ACC112 (cell line): Measurements from ENCODE around the gene SLC1A3.

ENCODE experiments used
- H2AFZ ChIP-seq: fragments of 200-600 bp; sonication (generic); one replicate; pipeline ENCODE4 v1.6.0; 2017; ENCODE audit warnings: antibody characterized with exemption, low read length; ENCODE audit not compliant: unreplicated experiment
- H3K27ac ChIP-seq: fragments of 200-600 bp; sonication (generic); 2 replicates; pipeline ENCODE4 v1.5.1; 2014; ENCODE audit warnings: low read depth, mild to moderate bottlenecking, antibody characterized with exemption, low read length, moderate library complexity
- H3K27me3 ChIP-seq: fragments of 200-600 bp; sonication (generic); 2 replicates; pipeline ENCODE4 v1.6.1; 2014; ENCODE audit warnings: mild to moderate bottlenecking, antibody characterized with exemption, low read length, moderate library complexity, mixed read lengths; ENCODE audit not compliant: insufficient read depth
- H3K36me3 ChIP-seq: fragments of 200-600 bp; sonication (generic); 2 replicates; pipeline ENCODE4 v1.6.1; 2016; ENCODE audit warnings: mild to moderate bottlenecking, antibody characterized with exemption, low read length, moderate library complexity, mixed read lengths; ENCODE audit not compliant: insufficient read depth
- H3K4me1 ChIP-seq: fragments of 200-600 bp; sonication (generic); one replicate; pipeline ENCODE4 v1.6.1; 2016; ENCODE audit warnings: low read length, mixed read lengths; ENCODE audit not compliant: insufficient read depth, unreplicated experiment, control insufficient read depth
- H3K4me3 ChIP-seq: fragments of 200-600 bp; sonication (generic); 2 replicates; pipeline ENCODE4 v1.5.1; 2014; ENCODE audit warnings: mild to moderate bottlenecking, low read depth, low read length
- H3K79me2 ChIP-seq: fragments of 200-600 bp; sonication (generic); one replicate; pipeline ENCODE4 v1.6.0; 2016; ENCODE audit warnings: low read length; ENCODE audit not compliant: control insufficient read depth, unreplicated experiment, insufficient read depth

SLC1A3 gene

GRCh38 chr5:36657563-36657995 lies 51.2 kb downstream of the SLC1A3 start:
- Histone ChIP-seq H3K4me3 (0 out of 2 replicates have a peak overlapping the region, but pooled peaks have one; percentile 10), H3K36me3 (no peaks in the 10 kb centered on the region), H3K79me2 (no peaks in the 10 kb centered on the region), H2AFZ (peak overlapping the region; percentile 33), H3K27ac (peak overlapping the region; percentile 86), H3K27me3 (no peaks in the 10 kb centered on the region), H3K4me1 (peaks cover 37% of the 10 kb centered on the region)

- H3K27me3 ChIP-seq = no peaks in the 10 kb centered on the region
- H3K27ac ChIP-seq = peak overlapping the region; percentile 86
- peaks cover 37% of the 10 kb centered on the region for H3K4me1 ChIP-seq
Measured at GRCh38 chr5:36658038-36658756, 51.8 kb downstream of the SLC1A3 start.

GRCh38 chr5:36659411-36659810 lies 53.0 kb downstream of the SLC1A3 start:
- Histone ChIP-seq H2AFZ (no peak overlapping the region), H3K4me1 (peaks cover 37% of the 10 kb centered on the region), H3K27me3 (no peaks in the 10 kb centered on the region), H3K27ac (0 out of 2 replicates have a peak overlapping the region, but pooled peaks have one; percentile 86), H3K36me3 (no peaks in the 10 kb centered on the region), H3K4me3 (no peak overlapping the region), H3K79me2 (no peaks in the 10 kb centered on the region)

More at GRCh38 chr5:36658038-36658756, 51.8 kb downstream of the SLC1A3 start:
- H3K36me3 ChIP-seq = no peaks in the 10 kb centered on the region
- no peaks in the 10 kb centered on the region for H3K79me2 ChIP-seq
- no peak overlapping the region for H3K4me3 ChIP-seq
- peak overlapping the region; percentile 33 for H2AFZ ChIP-seq

- no peak overlapping the region for H3K4me3 ChIP-seq
- H3K79me2 ChIP-seq = no peaks in the 10 kb centered on the region
- peaks cover 36% of the 10 kb centered on the region for H3K4me1 ChIP-seq
- no peak overlapping the region for H3K27ac ChIP-seq
- H3K36me3 ChIP-seq = no peaks in the 10 kb centered on the region
- no peak overlapping the region for H2AFZ ChIP-seq
- no peaks in the 10 kb centered on the region for H3K27me3 ChIP-seq
Measured at GRCh38 chr5:36660397-36661049, 54.1 kb downstream of the SLC1A3 start.

GRCh38 chr5:36661456-36662220 lies 55.2 kb downstream of the SLC1A3 start:
- Histone ChIP-seq H3K4me3 (no peak overlapping the region), H2AFZ (no peak overlapping the region), H3K4me1 (peaks cover 25% of the 10 kb centered on the region), H3K36me3 (no peaks in the 10 kb centered on the region), H3K27ac (no peak overlapping the region), H3K27me3 (no peaks in the 10 kb centered on the region), H3K79me2 (no peaks in the 10 kb centered on the region)

GRCh38 chr5:36662291-36662851 lies 56.0 kb downstream of the SLC1A3 start:
- Histone ChIP-seq H3K27me3 (no peaks in the 10 kb centered on the region), H3K79me2 (no peaks in the 10 kb centered on the region), H3K4me3 (no peak overlapping the region), H2AFZ (no peak overlapping the region), H3K36me3 (no peaks in the 10 kb centered on the region), H3K27ac (no peak overlapping the region), H3K4me1 (peaks cover 17% of the 10 kb centered on the region)

- H3K4me1 ChIP-seq = no peaks in the 10 kb centered on the region
- no peak overlapping the region for H3K4me3 ChIP-seq
- no peak overlapping the region for H2AFZ ChIP-seq
- no peaks in the 10 kb centered on the region for H3K79me2 ChIP-seq
- no peaks in the 10 kb centered on the region for H3K27me3 ChIP-seq
- H3K36me3 ChIP-seq = no peaks in the 10 kb centered on the region
- no peak overlapping the region for H3K27ac ChIP-seq
Measured at GRCh38 chr5:36664766-36665165, 58.4 kb downstream of the SLC1A3 start.

- Histone ChIP-seq H3K27ac (no peak overlapping the region), H3K4me3 (no peak overlapping the region), H3K36me3 (no peaks in the 10 kb centered on the region), H3K79me2 (no peaks in the 10 kb centered on the region), H3K27me3 (no peaks in the 10 kb centered on the region), H2AFZ (no peak overlapping the region), H3K4me1 (no peaks in the 10 kb centered on the region)
Measured at GRCh38 chr5:36665628-36666027, 59.2 kb downstream of the SLC1A3 start.

- H3K27ac ChIP-seq = no peak overlapping the region
- H3K36me3 ChIP-seq = no peaks in the 10 kb centered on the region
- H3K27me3 ChIP-seq = no peaks in the 10 kb centered on the region
- H3K4me1 ChIP-seq = no peaks in the 10 kb centered on the region
- no peak overlapping the region for H2AFZ ChIP-seq
- no peaks in the 10 kb centered on the region for H3K79me2 ChIP-seq
- H3K4me3 ChIP-seq = no peak overlapping the region
Measured at GRCh38 chr5:36666274-36666673, 59.9 kb downstream of the SLC1A3 start.

- Histone ChIP-seq H3K4me3 (no peak overlapping the region), H3K4me1 (no peaks in the 10 kb centered on the region), H3K36me3 (no peaks in the 10 kb centered on the region), H2AFZ (no peak overlapping the region), H3K79me2 (no peaks in the 10 kb centered on the region), H3K27ac (no peak overlapping the region), H3K27me3 (no peaks in the 10 kb centered on the region)
Measured at GRCh38 chr5:36666986-36667385, 60.6 kb downstream of the SLC1A3 start.
